OCI-LY1 (cell line): ENCODE results near the gene TRIM23.

Experiments
- H2AFZ ChIP-seq: fragments of 200-600 bp; sonication (generic), shearing (Covaris generic); 2 replicates; pipeline ENCODE4 v1.6.0; 2014; ENCODE audit warnings: antibody characterized with exemption, mild to moderate bottlenecking, low read length
- H3F3A ChIP-seq: fragments of 200-600 bp; sonication (generic), shearing (Covaris generic); 2 replicates; pipeline ENCODE4 v1.6.0; 2014; ENCODE audit warnings: mild to moderate bottlenecking, antibody characterized with exemption, low read length, moderate library complexity; ENCODE audit not compliant: insufficient read depth
- H3K27ac ChIP-seq: fragments of 200-600 bp; sonication (generic); 2 replicates; pipeline ENCODE4 v1.5.1; 2014; ENCODE audit warnings: low read length, mixed run types, mild to moderate bottlenecking, low read depth; ENCODE audit not compliant: poor library complexity, severe bottlenecking
- H3K27me3 ChIP-seq: fragments of 200-600 bp; sonication (generic); 2 replicates; pipeline ENCODE4 v1.6.0; 2014; ENCODE audit warnings: antibody characterized with exemption, mild to moderate bottlenecking, low read length, moderate library complexity; ENCODE audit not compliant: insufficient read depth
- H3K36me3 ChIP-seq: fragments of 200-600 bp; sonication (generic); 2 replicates; pipeline ENCODE4 v1.6.1; 2014; ENCODE audit warnings: mild to moderate bottlenecking, antibody characterized with exemption, low read length, moderate library complexity, mixed read lengths; ENCODE audit not compliant: insufficient read depth
- H3K4me1 ChIP-seq: fragments of 200-600 bp; sonication (generic); 2 replicates; pipeline ENCODE4 v1.5.1; 2014; ENCODE audit warnings: mild to moderate bottlenecking, low read length, moderate library complexity; ENCODE audit not compliant: insufficient read depth, severe bottlenecking
- H3K4me2 ChIP-seq: fragments of 200-600 bp; sonication (generic), shearing (Covaris generic); 2 replicates; pipeline ENCODE4 v1.6.1; 2014; ENCODE audit warnings: low read length
- H3K4me3 ChIP-seq: fragments of 200-600 bp; sonication (generic); 2 replicates; pipeline ENCODE4 v1.5.1; 2014; ENCODE audit warnings: low read length, low read depth, mild to moderate bottlenecking, mixed read lengths; ENCODE audit not compliant: poor library complexity, severe bottlenecking
- H3K79me2 ChIP-seq: fragments of 200-600 bp; shearing (Covaris generic); 2 replicates; pipeline ENCODE4 v1.6.1; 2016; ENCODE audit warnings: mixed run types, low read length, mixed read lengths; ENCODE audit not compliant: insufficient read depth
- H3K9ac ChIP-seq: fragments of 200-600 bp; sonication (generic), shearing (Covaris generic); 2 replicates; pipeline ENCODE4 v1.6.1; 2014; ENCODE audit warnings: mild to moderate bottlenecking, low read length, mixed read lengths
- H3K9me2 ChIP-seq: fragments of 200-600 bp; sonication (generic), shearing (Covaris generic); 2 replicates; pipeline ENCODE4 v1.6.1; 2014; ENCODE audit warnings: low read depth, mild to moderate bottlenecking, low read length, mixed read lengths
- H3K9me3 ChIP-seq: fragments of 200-600 bp; shearing (Covaris generic); 2 replicates; pipeline ENCODE4 v1.6.1; 2014; ENCODE audit warnings: low read length, mixed read lengths
- H4K20me1 ChIP-seq: fragments of 200-600 bp; sonication (generic), shearing (Covaris generic); 2 replicates; pipeline ENCODE4 v1.6.0; 2016; ENCODE audit warnings: mild to moderate bottlenecking, low read length; ENCODE audit not compliant: insufficient read depth
- EZH2 ChIP-seq: fragments of 200-600 bp; sonication (generic), shearing (Covaris generic); IDR thresholded peaks from 2 replicates; pipeline ENCODE4 v1.8.0; 2017; ENCODE audit warnings: borderline replicate concordance, mixed run types, mild to moderate bottlenecking, antibody characterized with exemption, low read length, moderate library complexity, mixed read lengths
- TF ChIP-seq, protein P1 (sequence below): fragments of 200-600 bp; sonication (generic), shearing (Covaris generic); IDR thresholded peaks from 2 replicates; pipeline ENCODE4 v1.5.1; 2017; ENCODE audit warnings: mild to moderate bottlenecking, antibody characterized with exemption, low read length, moderate library complexity, mixed read lengths

The TRIM23 gene

DNA sequence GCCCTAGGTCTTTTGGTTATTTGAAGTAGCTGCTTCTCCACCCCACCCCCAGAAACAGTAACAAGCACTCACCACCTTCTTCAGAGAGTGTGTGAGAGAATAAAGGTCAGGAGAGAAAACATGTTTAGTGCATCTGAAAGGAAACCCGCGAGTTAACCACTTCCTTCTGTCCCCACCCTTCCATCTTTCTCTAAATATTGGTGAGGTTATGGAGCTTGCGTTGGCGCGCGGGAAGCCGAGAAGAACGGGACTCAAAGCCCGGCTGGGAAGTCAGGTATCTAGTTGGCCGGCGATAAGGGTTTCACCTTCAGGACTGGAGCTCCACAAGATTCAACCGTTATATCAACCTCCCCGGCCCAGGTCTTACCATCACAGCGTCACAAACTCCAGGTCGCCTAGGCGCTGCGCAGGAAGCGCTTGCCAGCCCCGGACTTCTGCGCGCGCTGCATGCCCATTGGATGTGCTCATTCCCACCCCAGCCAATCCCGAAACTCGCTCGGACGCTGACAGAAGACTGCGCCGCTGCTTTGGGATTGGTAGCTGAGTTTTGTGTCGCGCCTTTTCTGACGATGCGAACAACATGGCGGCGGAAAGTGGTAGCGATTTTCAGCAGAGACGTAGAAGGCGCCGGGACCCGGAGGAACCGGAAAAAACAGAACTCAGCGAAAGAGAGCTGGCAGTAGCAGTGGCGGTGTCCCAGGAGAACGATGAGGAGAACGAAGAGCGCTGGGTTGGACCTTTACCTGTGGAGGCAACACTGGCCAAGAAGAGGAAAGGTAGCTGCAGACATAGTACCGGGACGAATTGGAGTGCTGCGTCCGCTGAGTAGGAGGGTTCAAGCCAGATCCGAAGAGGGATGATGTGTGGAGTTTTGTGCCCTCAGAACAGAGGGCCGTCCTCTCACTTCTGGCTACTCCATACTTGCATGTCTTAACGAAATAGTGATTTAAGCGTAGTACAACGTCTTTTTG, 61.1 kb downstream of the TRIM23 start, which contains the start of the genes CENPK and PPWD1:
Gene CENPK (minus strand): TSS at position 438 of the 971 bp plus-strand sequence. CDS start 8,261 bp downstream, outside the sequence.
Gene PPWD1 (plus strand): TSS at position 566 of the 971 bp plus-strand sequence. CDS start 15 bp downstream, at position 581.
- Histone ChIP-seq H3F3A (no peaks in the 10 kb centered on the region), H4K20me1 (no peaks in the 10 kb centered on the region), H3K27me3 (no peaks in the 10 kb centered on the region), H3K9me3 (no peaks in the 10 kb centered on the region), H3K79me2 (peaks cover 50% of the 10 kb centered on the region), H3K36me3 (peaks cover 41% of the 10 kb centered on the region), H3K27ac (peak within 1 kb of the TSS; percentile 84), H3K9ac (peak within 1 kb of the TSS; percentile 92), H2AFZ (peak within 1 kb of the TSS; percentile 95; the same call in 1 of the 2 replicates), H3K4me3 (peak within 1 kb of the TSS; percentile 87), H3K4me1 (peaks cover 39% of the 10 kb centered on the region), H3K9me2 (no peaks in the 10 kb centered on the region), H3K4me2 (peak within 1 kb of the TSS; percentile 92)
- TF ChIP-seq, protein P1, sequence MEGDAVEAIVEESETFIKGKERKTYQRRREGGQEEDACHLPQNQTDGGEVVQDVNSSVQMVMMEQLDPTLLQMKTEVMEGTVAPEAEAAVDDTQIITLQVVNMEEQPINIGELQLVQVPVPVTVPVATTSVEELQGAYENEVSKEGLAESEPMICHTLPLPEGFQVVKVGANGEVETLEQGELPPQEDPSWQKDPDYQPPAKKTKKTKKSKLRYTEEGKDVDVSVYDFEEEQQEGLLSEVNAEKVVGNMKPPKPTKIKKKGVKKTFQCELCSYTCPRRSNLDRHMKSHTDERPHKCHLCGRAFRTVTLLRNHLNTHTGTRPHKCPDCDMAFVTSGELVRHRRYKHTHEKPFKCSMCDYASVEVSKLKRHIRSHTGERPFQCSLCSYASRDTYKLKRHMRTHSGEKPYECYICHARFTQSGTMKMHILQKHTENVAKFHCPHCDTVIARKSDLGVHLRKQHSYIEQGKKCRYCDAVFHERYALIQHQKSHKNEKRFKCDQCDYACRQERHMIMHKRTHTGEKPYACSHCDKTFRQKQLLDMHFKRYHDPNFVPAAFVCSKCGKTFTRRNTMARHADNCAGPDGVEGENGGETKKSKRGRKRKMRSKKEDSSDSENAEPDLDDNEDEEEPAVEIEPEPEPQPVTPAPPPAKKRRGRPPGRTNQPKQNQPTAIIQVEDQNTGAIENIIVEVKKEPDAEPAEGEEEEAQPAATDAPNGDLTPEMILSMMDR, result no peak
- TF ChIP-seq EZH2, result no peak

DNA sequence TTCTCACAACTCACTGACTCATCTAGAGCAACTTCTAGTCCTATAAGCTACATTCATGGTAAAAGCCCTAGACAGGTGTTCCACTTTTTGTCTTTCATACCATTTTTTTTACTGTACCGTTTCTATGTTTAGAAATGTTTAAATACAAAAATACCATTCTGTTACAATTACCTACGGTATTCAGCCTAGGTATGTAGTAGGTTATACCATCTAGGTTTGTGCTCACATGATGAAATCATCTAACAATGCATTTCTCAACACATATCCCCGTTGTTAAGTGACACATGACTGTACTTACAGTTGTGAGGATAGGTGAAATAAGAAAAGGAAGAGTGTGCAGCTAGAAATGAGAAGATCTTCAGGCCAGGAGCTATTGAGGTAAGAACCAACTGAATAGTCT, 67.4 kb downstream of the TRIM23 start:
- Histone ChIP-seq H3K4me3 (no peak overlapping the region), H2AFZ (no peak overlapping the region), H3K9me3 (no peaks in the 10 kb centered on the region), H3K36me3 (peaks cover 63% of the 10 kb centered on the region), H3K4me2 (no peak overlapping the region), H3K4me1 (peaks cover 12% of the 10 kb centered on the region), H3K27ac (no peak overlapping the region), H3K79me2 (peaks cover 20% of the 10 kb centered on the region), H3K9ac (no peak overlapping the region), H3K9me2 (no peaks in the 10 kb centered on the region), H3F3A (no peaks in the 10 kb centered on the region), H4K20me1 (no peaks in the 10 kb centered on the region), H3K27me3 (no peaks in the 10 kb centered on the region)
- TF ChIP-seq, protein P1, result no peak
- no peak for TF ChIP-seq EZH2

DNA sequence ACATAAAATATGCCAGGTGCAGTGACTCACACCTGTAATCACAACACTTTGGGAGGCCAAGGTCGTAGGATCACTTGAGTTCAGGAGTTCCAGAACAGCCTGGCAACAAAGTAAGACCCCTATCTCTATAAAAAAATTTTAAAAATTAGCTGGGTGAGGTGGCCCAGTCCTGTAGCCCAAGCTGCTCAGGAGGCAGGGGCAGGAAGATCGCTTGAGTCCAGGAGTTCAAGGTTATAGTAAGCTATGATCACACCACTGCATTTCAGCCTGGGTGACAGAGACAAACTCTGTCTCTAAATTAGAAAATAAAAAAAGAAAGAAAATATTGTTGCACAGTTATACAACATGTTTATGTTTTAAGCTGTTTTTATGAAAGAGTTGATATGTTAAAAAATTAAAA, 68.0 kb downstream of the TRIM23 start:
- no peaks in the 10 kb centered on the region for H3K27me3 ChIP-seq
- TF ChIP-seq, protein P1, result no peak
- TF ChIP-seq EZH2, result no peak
- no peaks in the 10 kb centered on the region for H3F3A ChIP-seq
- H3K9ac ChIP-seq, result no peak overlapping the region
- H4K20me1 ChIP-seq, result no peaks in the 10 kb centered on the region
- peaks cover 14% of the 10 kb centered on the region for H3K79me2 ChIP-seq
- peaks cover 63% of the 10 kb centered on the region for H3K36me3 ChIP-seq
- peaks cover 7% of the 10 kb centered on the region for H3K4me1 ChIP-seq
- H3K4me3 ChIP-seq, result no peak overlapping the region
- H3K4me2 ChIP-seq, result no peak overlapping the region
- no peak overlapping the region for H3K27ac ChIP-seq
- no peaks in the 10 kb centered on the region for H3K9me3 ChIP-seq
- no peaks in the 10 kb centered on the region for H3K9me2 ChIP-seq
- H2AFZ ChIP-seq, result no peak overlapping the region
